NT2/D1 (cell line): ENCODE measurements around the gene ABCB1.

Experiments used
- SUZ12 ChIP-seq: IDR thresholded peaks from 2 replicates; pipeline ENCODE4 v1.6.1; 2011; ENCODE audit not compliant: insufficient read length, insufficient read depth; ENCODE audit errors: extremely low read depth
- ZNF274 ChIP-seq: IDR thresholded peaks from 2 replicates; pipeline ENCODE4 v1.6.1; 2011; ENCODE audit warnings: mild to moderate bottlenecking, low read depth, low read length

DNA sequence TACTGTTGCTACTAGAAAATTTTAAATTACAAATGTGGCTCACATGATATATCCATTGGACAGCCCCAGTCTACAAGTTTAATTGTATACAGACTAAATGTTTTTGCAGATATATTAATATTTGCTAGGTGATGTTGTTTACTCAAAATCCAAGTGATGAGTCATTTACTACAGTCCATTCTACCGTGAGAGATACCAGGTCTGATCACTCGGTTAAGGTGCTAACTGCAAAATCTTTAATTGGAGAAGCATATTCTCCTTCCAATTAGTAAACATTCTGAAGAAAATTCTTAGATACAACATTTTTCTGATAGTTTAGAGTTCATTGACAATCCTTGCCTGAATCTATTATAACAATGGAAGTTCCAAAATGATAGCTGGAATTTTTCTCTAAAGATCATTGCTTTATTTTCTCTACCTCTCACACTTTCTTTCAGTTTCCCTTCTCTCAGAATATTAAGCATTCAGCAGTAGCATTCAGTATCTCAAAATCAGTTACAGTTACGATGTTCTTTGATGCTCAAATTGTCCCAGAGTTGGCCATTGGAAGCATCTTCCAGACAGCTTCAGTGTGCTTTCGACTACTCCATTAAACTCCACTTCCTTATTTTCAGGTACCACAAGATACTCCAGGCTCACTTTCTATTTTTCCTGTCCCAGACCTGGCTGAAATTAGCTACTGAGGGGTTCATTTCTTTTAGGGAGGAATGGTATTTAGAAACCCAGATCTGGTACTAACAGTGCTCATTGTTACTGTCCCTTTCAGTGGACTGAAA, 2.3 kb downstream of the ABCB1 start:
- no peak for TF ChIP-seq SUZ12
- TF ChIP-seq ZNF274 = no peak
